HG02763 (cell line): ENCODE data around the gene GDPD2.
A peak's percentile ranks its signal among the peaks of the same experiment; 100 is the strongest.
"Not testable (repeated sequence)": the region's sequence is repeated elsewhere in the genome, so short reads cannot be mapped to it uniquely, and the experiment has no call there.

Source experiments
- ATAC-seq: cut with Tn5 transposase; IDR thresholded peaks from one replicate; pipeline ENCODE4 v1.9.1; 2021; ENCODE audit warnings: mild to moderate bottlenecking, moderate library complexity; ENCODE audit not compliant: unreplicated experiment

Gene GDPD2, protein sequence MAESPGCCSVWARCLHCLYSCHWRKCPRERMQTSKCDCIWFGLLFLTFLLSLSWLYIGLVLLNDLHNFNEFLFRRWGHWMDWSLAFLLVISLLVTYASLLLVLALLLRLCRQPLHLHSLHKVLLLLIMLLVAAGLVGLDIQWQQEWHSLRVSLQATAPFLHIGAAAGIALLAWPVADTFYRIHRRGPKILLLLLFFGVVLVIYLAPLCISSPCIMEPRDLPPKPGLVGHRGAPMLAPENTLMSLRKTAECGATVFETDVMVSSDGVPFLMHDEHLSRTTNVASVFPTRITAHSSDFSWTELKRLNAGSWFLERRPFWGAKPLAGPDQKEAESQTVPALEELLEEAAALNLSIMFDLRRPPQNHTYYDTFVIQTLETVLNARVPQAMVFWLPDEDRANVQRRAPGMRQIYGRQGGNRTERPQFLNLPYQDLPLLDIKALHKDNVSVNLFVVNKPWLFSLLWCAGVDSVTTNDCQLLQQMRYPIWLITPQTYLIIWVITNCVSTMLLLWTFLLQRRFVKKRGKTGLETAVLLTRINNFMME

DNA sequence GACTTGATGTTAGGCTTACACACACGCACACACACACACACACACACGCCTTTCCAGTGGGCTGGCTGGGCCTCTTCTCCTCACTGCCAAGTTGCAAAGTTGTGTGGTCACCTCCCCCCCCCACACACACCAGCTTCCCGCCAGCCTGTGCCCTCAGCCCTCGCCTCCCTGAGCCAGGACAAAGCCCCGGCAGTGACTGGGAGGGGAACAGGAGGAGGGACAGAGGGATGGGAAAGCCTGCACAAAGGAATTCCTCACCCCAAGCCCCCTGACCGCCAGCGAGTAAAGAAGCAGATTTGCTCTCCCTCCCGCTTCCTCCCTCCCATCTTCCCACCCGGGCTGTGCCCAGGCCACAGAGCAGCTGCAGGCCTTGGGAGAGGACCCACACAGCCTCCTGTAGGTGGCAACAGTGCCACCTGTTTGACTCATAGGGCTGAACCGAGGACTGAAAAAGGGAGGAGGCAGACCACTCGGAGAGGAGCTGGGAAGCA lies at the start of gene GDPD2:
GDPD2 (plus strand) TSS at position 464 of the 491 bp plus-strand sequence. CDS start 1,671 bp downstream, outside the sequence.
- ATAC-seq: no peak

DNA sequence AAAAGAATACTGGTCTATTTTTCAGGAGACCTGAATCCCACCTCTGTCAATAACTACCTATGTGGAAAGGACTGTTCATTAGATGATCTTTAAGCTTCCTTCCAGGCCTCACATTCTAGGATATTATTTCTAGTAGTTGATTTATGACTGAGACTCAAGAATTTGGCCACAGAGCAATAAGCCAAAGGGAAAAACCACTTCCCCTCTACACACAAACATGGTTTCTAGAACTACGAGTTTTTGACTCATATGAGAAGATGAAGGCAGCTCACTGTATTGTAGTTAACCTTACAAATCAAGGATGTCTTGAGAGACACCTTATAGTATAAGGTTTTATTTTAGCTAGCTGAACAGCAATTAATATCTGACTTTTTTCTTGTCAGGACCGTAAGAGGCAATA lies 36.9 kb upstream of the GDPD2 start:
- ATAC-seq: no peak

DNA sequence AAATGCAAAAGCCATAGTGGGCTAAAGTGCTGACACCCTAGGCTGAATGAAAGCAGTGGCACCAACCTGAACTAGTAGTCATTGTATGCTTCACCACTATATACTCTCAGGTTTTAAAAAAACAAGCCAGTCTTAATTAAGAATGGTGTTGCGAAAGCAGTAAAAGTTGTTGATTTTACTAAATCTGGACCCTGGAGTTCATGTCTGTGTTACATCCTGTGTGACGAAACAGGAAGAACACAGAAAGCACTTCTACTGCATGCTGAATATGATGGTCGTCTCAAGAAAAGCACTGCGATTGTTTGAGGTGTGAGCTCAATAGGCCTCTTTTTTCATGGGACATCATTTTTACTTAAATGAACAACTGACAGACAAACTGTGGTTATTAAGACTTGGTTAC lies 24.2 kb upstream of the GDPD2 start:
- ATAC-seq: no peak

- not testable (repeated sequence) for ATAC-seq
Observed at GRCh38 chrX:70400181-70400580, 22.9 kb upstream of the GDPD2 start.

DNA sequence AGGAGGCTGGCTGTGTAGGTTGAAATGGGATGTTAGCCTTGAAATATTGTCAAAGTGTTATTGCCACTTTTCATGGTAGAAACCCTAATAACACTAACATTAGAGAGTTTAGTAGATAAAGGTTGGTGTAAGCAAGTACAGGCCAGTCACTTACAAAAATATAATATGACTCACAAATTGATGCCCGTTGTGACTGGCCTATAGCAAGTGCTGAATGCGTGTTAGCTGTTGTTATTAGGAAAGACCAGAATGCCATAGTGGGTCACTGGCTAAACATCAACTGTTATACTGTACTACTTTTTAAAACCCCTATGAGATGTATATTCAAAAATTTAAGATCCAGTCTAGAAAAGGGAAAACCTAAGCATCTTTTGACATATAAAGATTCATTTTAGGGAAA lies 20.4 kb upstream of the GDPD2 start:
- ATAC-seq: no peak

- no peak for ATAC-seq
Observed at GRCh38 chrX:70405003-70405402, 18.1 kb upstream of the GDPD2 start.

DNA sequence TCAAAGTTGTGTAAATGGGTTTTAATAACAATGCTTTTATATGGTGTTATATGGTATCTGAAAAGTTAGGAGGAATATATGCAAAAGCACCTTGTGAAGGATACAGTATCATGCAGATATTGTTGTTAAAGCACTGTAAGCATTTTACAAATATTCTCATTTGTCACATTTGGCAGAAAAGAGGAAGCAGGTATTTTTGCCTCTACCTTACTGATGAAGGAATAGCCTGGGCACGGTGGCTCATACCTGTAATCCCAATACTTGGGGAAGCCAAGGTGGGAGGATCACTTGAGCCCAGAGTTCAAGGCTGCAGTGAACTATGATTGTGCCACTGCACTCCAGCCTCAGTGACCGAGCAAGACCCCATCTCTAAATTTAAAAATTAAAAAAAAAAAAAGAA lies 12.2 kb upstream of the GDPD2 start:
- ATAC-seq: no peak

GRCh38 chrX:70411475-70411874 lies 11.6 kb upstream of the GDPD2 start:
- no peak for ATAC-seq

DNA sequence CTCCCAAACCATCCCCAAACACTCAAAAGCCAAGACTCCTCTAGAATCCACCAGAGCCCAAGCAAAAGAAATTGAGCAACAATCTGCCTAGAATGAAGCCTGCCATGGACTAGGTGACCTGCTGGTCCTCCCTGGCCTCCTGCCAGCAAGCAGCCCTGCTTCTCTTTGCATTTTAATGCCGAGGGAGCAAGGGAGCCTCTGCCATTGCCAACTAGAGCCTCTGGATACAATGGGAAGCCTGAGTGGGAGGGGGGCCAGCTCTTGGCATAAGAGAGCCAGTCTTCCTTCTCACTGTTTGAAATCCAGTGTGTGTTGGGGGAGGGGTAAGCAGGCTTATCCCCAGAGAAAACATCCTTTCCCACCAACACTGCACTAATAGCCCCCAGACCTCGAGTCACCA lies 1.5 kb upstream of the GDPD2 start:
- ATAC-seq: no peak

- ATAC-seq: no peak
Observed at GRCh38 chrX:70423936-70424675, 992 bp downstream of the GDPD2 start.

- ATAC-seq: no peak
Observed at GRCh38 chrX:70424801-70425200, 1.7 kb downstream of the GDPD2 start.

- ATAC-seq: no peak
Observed at GRCh38 chrX:70426286-70427278, 3.5 kb downstream of the GDPD2 start.

- ATAC-seq: no peak
Observed at GRCh38 chrX:70427365-70427764, 4.3 kb downstream of the GDPD2 start.

- ATAC-seq: no peak
Observed at GRCh38 chrX:70429759-70430158, 6.6 kb downstream of the GDPD2 start.

GRCh38 chrX:70432936-70433847 lies 10.1 kb downstream of the GDPD2 start:
- no peak for ATAC-seq

DNA sequence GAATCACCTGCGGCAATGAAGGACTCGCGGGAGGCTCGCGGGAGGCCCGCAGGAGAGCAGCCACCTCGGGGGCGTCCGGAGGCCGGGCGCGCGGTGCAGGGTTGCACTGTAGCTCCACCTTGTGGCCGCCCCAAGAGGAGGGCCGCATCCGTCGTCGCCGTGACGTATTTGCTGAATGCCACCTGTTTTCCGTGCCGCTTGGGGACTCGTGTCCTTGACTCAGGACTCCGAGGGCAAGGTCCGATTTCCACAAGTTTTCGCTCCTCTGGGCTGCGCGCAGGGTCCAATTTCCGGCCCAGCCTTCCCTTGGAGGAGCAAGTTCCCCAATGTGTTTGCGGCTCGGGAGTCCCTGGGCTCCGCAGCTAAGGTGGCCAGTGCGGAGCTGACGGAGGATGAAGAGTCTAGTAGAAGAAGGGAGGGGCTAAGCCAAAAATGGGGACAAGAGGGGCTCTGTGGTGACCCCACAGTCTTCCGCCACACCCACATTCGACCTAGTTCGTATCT lies 10.8 kb downstream of the GDPD2 start:
- peak; percentile 56 for ATAC-seq

DNA sequence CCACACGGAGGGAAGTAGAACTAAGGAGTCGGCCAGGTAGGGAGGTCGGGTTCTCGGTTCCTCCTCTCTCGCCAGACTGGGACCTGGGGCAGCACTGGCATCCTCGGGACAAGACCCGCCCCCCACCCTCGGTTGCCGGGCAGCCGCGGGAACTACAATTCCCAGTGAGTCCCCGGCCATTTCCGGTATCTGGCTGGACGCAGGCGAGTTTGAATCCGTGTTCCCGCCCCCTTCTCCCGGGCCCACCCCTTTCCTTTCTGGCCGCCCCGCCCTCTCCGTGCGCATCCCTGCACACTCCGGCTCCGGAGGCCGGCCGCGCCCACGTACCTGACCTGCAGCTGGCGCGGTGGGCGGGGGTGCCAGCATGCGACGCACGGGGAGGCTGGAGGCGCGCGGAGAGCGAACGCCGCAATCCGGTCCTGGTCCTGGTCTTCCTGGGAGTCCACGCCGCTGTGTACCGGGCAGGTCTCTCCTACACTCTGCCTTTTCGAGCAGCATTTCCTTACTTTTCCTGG lies 11.3 kb downstream of the GDPD2 start:
- ATAC-seq: peak; percentile 65

DNA sequence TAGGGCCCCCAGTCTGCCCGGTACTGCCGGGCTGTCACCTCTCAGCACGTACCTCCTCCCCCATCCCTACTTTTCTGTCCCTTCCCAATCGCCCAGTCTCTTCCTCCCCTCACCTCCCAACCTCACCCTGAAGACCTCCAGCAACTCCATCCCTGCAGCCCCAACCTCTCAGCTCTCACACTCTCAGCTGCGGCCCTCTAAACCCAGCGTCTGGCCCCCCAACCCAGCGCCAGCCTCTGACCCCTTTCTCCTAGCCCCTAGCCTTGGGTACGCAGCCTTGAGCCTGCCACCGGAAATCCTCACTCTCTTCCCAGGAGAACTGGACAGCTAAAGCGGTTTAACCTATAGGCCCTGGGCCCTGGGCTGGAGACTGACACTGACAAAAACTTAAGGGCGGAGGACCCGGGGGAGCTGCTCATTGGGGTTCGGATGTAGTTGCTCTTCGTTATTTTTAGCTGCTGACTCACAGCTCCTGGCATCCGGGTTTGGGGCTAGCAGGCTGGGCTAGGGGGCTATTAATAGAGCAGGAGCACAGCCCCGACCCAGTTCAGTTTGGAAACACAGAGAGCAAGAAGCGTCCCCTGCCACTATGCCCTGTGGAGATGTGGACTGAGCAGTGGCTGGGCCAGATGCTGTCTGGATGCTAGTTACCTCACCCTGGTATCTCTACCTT lies 11.9 kb downstream of the GDPD2 start:
- no peak for ATAC-seq

DNA sequence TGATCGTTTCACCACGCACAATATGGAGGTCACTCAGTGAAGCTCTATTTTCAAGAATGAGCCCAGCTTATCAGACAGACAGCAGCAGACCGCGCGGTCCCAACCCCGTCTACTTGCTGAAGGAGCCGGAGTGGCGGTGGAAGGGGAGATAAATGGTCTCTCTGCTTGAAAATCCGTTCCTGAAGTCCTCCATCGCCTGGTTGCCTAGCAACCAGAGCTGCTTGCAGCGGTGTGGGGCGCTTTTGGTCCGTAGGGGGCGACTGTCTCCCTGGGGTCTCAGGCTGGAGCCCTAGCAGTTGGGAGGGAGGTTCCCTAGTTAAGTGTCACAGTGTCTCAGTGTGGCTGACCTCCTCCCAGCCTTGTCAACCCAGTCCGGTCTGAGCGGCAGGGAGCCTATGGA lies 13.2 kb downstream of the GDPD2 start:
- ATAC-seq: no peak
